HEK293 (cell line): Measurements from ENCODE around the gene FBLN2.

Experiments used
- GLIS1 ChIP-seq: fragments of 450-650 bp; formaldehyde crosslinking; IDR thresholded peaks from 2 replicates; pipeline ENCODE4 v1.5.1; 2016; ENCODE audit warnings: missing biosample characterization, missing genetic modification characterization
- ZBTB17 ChIP-seq: fragments of 450-650 bp; formaldehyde crosslinking; IDR thresholded peaks from 2 replicates; pipeline ENCODE4 v1.5.1; 2016; ENCODE audit warnings: missing biosample characterization, missing genetic modification characterization
- ZBTB20 ChIP-seq: fragments of 450-650 bp; formaldehyde crosslinking; IDR thresholded peaks from 2 replicates; pipeline ENCODE4 v1.5.1; 2016; ENCODE audit warnings: missing biosample characterization, missing genetic modification characterization
- ZNF23 ChIP-seq: fragments of 450-650 bp; formaldehyde crosslinking; IDR thresholded peaks from 2 replicates; pipeline ENCODE4 v1.5.1; 2016; ENCODE audit warnings: missing biosample characterization, missing genetic modification characterization, borderline replicate concordance
- ZNF311 ChIP-seq: fragments of 450-650 bp; formaldehyde crosslinking; IDR thresholded peaks from 2 replicates; pipeline ENCODE4 v1.5.1; 2017; ENCODE audit warnings: missing biosample characterization, missing genetic modification characterization, borderline replicate concordance
- ZNF366 ChIP-seq: fragments of 450-650 bp; formaldehyde crosslinking; conservative IDR thresholded peaks from 2 replicates; pipeline ENCODE4 v1.5.1; 2016; ENCODE audit warnings: missing biosample characterization, missing genetic modification characterization
- ZNF391 ChIP-seq: fragments of 450-650 bp; formaldehyde crosslinking; IDR thresholded peaks from 2 replicates; pipeline ENCODE4 v1.5.1; 2016; ENCODE audit warnings: low read depth, missing biosample characterization, missing genetic modification characterization, borderline replicate concordance
- ZNF521 ChIP-seq: fragments of 450-650 bp; formaldehyde crosslinking; IDR thresholded peaks from 2 replicates; pipeline ENCODE4 v1.5.1; 2017; ENCODE audit warnings: missing biosample characterization, mild to moderate bottlenecking, missing genetic modification characterization
- ZNF530 ChIP-seq: fragments of 450-650 bp; formaldehyde crosslinking; IDR thresholded peaks from 2 replicates; pipeline ENCODE4 v1.5.1; 2016; ENCODE audit warnings: low read depth, missing biosample characterization, missing genetic modification characterization
- ZNF544 ChIP-seq: fragments of 450-650 bp; formaldehyde crosslinking; IDR thresholded peaks from 2 replicates; pipeline ENCODE4 v1.5.0; 2017; ENCODE audit warnings: missing biosample characterization, missing genetic modification characterization
- ZNF549 ChIP-seq: fragments of 450-650 bp; IDR thresholded peaks from 2 replicates; pipeline ENCODE4 v1.5.1; 2018; ENCODE audit warnings: missing biosample characterization, missing genetic modification characterization, mild to moderate bottlenecking, inconsistent platforms, moderate library complexity
- ZNF658 ChIP-seq: fragments of 450-650 bp; formaldehyde crosslinking; IDR thresholded peaks from 2 replicates; pipeline ENCODE4; 2016; ENCODE audit warnings: missing biosample characterization, missing genetic modification characterization
- ZNF707 ChIP-seq: fragments of 450-650 bp; formaldehyde crosslinking; IDR thresholded peaks from 2 replicates; pipeline ENCODE4 v1.5.1; 2016; ENCODE audit warnings: missing biosample characterization, missing genetic modification characterization
- ZNF76 ChIP-seq: fragments of 450-650 bp; formaldehyde crosslinking; IDR thresholded peaks from 2 replicates; pipeline ENCODE4; 2016; ENCODE audit warnings: low read depth, missing biosample characterization, missing genetic modification characterization, borderline replicate concordance
- TF ChIP-seq, protein P1 (sequence below): fragments of 450-650 bp; formaldehyde crosslinking; IDR thresholded peaks from 2 replicates; pipeline ENCODE4 v1.5.1; 2016; ENCODE audit warnings: missing biosample characterization, missing genetic modification characterization, borderline replicate concordance
- TF ChIP-seq, protein P2 (sequence below): fragments of 450-650 bp; formaldehyde crosslinking; IDR thresholded peaks from 2 replicates; pipeline ENCODE4 v1.5.1; 2017; ENCODE audit warnings: missing biosample characterization, missing genetic modification characterization
- TF ChIP-seq, protein P3 (sequence below): fragments of 450-650 bp; formaldehyde crosslinking; IDR thresholded peaks from 2 replicates; pipeline ENCODE4 v1.5.1; 2016; ENCODE audit warnings: missing biosample characterization, missing genetic modification characterization
- TF ChIP-seq, protein P4 (sequence below): fragments of 450-650 bp; formaldehyde crosslinking; IDR thresholded peaks from 2 replicates; pipeline ENCODE4 v1.5.1; 2016; ENCODE audit warnings: missing biosample characterization, missing genetic modification characterization
- TF ChIP-seq, protein P5 (sequence below): fragments of 450-650 bp; formaldehyde crosslinking; IDR thresholded peaks from 2 replicates; pipeline ENCODE4 v1.5.1; 2016; ENCODE audit warnings: missing biosample characterization, missing genetic modification characterization
- TF ChIP-seq, protein P6 (sequence below): fragments of 450-650 bp; formaldehyde crosslinking; optimal IDR thresholded peaks from 2 replicates; pipeline ENCODE3; 2016; ENCODE audit warnings: missing biosample characterization, mild to moderate bottlenecking, missing genetic modification characterization
- TF ChIP-seq, protein P7 (sequence below): IDR thresholded peaks from 2 replicates; pipeline ENCODE4 v1.6.1; 2011; ENCODE audit warnings: mild to moderate bottlenecking, low read depth, low read length, borderline replicate concordance
- TF ChIP-seq, protein P8 (sequence below): fragments of 450-650 bp; formaldehyde crosslinking; IDR thresholded peaks from 2 replicates; pipeline ENCODE4 v1.5.1; 2016; ENCODE audit warnings: missing biosample characterization, missing genetic modification characterization

The FBLN2 gene

DNA sequence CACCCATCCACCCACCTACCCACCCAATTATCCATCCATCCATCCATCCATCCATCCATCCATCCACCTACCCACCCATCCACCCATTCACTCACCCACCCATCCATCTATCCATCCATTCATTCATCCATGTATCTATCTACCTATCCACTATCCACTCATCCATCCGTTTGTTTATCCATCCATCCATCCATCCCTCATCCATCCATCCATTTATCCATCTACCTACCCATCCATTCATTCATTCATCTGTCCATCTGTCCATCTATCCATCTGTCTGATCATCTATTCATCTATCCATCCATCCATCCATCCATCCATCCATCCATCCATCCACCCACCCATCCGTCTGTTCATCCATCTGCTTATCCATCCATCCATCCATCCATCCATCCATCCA is 65.7 kb downstream of the FBLN2 start (continued):
- TF ChIP-seq, protein P1, sequence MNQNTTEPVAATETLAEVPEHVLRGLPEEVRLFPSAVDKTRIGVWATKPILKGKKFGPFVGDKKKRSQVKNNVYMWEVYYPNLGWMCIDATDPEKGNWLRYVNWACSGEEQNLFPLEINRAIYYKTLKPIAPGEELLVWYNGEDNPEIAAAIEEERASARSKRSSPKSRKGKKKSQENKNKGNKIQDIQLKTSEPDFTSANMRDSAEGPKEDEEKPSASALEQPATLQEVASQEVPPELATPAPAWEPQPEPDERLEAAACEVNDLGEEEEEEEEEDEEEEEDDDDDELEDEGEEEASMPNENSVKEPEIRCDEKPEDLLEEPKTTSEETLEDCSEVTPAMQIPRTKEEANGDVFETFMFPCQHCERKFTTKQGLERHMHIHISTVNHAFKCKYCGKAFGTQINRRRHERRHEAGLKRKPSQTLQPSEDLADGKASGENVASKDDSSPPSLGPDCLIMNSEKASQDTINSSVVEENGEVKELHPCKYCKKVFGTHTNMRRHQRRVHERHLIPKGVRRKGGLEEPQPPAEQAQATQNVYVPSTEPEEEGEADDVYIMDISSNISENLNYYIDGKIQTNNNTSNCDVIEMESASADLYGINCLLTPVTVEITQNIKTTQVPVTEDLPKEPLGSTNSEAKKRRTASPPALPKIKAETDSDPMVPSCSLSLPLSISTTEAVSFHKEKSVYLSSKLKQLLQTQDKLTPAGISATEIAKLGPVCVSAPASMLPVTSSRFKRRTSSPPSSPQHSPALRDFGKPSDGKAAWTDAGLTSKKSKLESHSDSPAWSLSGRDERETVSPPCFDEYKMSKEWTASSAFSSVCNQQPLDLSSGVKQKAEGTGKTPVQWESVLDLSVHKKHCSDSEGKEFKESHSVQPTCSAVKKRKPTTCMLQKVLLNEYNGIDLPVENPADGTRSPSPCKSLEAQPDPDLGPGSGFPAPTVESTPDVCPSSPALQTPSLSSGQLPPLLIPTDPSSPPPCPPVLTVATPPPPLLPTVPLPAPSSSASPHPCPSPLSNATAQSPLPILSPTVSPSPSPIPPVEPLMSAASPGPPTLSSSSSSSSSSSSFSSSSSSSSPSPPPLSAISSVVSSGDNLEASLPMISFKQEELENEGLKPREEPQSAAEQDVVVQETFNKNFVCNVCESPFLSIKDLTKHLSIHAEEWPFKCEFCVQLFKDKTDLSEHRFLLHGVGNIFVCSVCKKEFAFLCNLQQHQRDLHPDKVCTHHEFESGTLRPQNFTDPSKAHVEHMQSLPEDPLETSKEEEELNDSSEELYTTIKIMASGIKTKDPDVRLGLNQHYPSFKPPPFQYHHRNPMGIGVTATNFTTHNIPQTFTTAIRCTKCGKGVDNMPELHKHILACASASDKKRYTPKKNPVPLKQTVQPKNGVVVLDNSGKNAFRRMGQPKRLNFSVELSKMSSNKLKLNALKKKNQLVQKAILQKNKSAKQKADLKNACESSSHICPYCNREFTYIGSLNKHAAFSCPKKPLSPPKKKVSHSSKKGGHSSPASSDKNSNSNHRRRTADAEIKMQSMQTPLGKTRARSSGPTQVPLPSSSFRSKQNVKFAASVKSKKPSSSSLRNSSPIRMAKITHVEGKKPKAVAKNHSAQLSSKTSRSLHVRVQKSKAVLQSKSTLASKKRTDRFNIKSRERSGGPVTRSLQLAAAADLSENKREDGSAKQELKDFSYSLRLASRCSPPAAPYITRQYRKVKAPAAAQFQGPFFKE, result no peak
- TF ChIP-seq ZNF544 (tag by site-specific recombination) (no peak), ZNF23 (no peak), ZNF707 (tag by site-specific recombination) (no peak), ZNF391 (tag by site-specific recombination) (no peak), ZBTB20 (no peak), ZBTB17 (peak; percentile 99), ZNF658 (tag by site-specific recombination) (no peak), ZNF549 (tag by site-specific recombination) (no peak), ZNF311 (tag by site-specific recombination) (0 out of 2 replicates have a peak, but pooled peaks have one; percentile 71), ZNF521 (tag by site-specific recombination) (peak; percentile 45; the same call in 1 of the 2 replicates), ZNF366 (tag by site-specific recombination) (peak; percentile 99), GLIS1 (tag by site-specific recombination) (no peak), ZNF76 (no peak), ZNF530 (tag by site-specific recombination) (no peak)
- TF ChIP-seq, protein P2, sequence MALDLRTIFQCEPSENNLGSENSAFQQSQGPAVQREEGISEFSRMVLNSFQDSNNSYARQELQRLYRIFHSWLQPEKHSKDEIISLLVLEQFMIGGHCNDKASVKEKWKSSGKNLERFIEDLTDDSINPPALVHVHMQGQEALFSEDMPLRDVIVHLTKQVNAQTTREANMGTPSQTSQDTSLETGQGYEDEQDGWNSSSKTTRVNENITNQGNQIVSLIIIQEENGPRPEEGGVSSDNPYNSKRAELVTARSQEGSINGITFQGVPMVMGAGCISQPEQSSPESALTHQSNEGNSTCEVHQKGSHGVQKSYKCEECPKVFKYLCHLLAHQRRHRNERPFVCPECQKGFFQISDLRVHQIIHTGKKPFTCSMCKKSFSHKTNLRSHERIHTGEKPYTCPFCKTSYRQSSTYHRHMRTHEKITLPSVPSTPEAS (tag by site-specific recombination), result no peak
- TF ChIP-seq, protein P3, sequence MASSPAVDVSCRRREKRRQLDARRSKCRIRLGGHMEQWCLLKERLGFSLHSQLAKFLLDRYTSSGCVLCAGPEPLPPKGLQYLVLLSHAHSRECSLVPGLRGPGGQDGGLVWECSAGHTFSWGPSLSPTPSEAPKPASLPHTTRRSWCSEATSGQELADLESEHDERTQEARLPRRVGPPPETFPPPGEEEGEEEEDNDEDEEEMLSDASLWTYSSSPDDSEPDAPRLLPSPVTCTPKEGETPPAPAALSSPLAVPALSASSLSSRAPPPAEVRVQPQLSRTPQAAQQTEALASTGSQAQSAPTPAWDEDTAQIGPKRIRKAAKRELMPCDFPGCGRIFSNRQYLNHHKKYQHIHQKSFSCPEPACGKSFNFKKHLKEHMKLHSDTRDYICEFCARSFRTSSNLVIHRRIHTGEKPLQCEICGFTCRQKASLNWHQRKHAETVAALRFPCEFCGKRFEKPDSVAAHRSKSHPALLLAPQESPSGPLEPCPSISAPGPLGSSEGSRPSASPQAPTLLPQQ (tag by site-specific recombination), result no peak
- TF ChIP-seq, protein P4, sequence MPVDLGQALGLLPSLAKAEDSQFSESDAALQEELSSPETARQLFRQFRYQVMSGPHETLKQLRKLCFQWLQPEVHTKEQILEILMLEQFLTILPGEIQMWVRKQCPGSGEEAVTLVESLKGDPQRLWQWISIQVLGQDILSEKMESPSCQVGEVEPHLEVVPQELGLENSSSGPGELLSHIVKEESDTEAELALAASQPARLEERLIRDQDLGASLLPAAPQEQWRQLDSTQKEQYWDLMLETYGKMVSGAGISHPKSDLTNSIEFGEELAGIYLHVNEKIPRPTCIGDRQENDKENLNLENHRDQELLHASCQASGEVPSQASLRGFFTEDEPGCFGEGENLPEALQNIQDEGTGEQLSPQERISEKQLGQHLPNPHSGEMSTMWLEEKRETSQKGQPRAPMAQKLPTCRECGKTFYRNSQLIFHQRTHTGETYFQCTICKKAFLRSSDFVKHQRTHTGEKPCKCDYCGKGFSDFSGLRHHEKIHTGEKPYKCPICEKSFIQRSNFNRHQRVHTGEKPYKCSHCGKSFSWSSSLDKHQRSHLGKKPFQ (tag by site-specific recombination), result no peak
- TF ChIP-seq, protein P5, sequence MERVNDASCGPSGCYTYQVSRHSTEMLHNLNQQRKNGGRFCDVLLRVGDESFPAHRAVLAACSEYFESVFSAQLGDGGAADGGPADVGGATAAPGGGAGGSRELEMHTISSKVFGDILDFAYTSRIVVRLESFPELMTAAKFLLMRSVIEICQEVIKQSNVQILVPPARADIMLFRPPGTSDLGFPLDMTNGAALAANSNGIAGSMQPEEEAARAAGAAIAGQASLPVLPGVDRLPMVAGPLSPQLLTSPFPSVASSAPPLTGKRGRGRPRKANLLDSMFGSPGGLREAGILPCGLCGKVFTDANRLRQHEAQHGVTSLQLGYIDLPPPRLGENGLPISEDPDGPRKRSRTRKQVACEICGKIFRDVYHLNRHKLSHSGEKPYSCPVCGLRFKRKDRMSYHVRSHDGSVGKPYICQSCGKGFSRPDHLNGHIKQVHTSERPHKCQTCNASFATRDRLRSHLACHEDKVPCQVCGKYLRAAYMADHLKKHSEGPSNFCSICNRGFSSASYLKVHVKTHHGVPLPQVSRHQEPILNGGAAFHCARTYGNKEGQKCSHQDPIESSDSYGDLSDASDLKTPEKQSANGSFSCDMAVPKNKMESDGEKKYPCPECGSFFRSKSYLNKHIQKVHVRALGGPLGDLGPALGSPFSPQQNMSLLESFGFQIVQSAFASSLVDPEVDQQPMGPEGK (tag by site-specific recombination), result no peak
- TF ChIP-seq, protein P6, sequence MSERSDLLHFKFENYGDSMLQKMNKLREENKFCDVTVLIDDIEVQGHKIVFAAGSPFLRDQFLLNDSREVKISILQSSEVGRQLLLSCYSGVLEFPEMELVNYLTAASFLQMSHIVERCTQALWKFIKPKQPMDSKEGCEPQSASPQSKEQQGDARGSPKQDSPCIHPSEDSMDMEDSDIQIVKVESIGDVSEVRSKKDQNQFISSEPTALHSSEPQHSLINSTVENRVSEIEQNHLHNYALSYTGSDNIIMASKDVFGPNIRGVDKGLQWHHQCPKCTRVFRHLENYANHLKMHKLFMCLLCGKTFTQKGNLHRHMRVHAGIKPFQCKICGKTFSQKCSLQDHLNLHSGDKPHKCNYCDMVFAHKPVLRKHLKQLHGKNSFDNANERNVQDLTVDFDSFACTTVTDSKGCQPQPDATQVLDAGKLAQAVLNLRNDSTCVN (tag by site-specific recombination), result no peak
- TF ChIP-seq, protein P7, sequence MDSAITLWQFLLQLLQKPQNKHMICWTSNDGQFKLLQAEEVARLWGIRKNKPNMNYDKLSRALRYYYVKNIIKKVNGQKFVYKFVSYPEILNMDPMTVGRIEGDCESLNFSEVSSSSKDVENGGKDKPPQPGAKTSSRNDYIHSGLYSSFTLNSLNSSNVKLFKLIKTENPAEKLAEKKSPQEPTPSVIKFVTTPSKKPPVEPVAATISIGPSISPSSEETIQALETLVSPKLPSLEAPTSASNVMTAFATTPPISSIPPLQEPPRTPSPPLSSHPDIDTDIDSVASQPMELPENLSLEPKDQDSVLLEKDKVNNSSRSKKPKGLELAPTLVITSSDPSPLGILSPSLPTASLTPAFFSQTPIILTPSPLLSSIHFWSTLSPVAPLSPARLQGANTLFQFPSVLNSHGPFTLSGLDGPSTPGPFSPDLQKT, result no peak
- TF ChIP-seq, protein P8, sequence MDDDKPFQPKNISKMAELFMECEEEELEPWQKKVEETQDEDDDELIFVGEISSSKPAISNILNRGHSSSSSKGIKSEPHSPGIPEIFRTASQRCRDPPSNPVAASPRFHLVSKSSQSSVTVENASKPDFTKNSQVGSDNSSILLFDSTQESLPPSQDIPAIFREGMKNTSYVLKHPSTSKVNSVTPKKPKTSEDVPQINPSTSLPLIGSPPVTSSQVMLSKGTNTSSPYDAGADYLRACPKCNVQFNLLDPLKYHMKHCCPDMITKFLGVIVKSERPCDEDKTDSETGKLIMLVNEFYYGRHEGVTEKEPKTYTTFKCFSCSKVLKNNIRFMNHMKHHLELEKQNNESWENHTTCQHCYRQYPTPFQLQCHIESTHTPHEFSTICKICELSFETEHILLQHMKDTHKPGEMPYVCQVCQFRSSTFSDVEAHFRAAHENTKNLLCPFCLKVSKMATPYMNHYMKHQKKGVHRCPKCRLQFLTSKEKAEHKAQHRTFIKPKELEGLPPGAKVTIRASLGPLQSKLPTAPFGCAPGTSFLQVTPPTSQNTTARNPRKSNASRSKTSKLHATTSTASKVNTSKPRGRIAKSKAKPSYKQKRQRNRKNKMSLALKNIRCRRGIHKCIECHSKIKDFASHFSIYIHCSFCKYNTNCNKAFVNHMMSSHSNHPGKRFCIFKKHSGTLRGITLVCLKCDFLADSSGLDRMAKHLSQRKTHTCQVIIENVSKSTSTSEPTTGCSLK (tag by site-specific recombination), result no peak
